Measurements from ENCODE around the gene LSP1.
"Not testable (repeated sequence)": the region's sequence is repeated elsewhere in the genome, so short reads cannot be mapped to it uniquely, and the experiment has no call there.

Gene LSP1

GRCh38 chr11:1879342-1879940 lies 26.6 kb downstream of the LSP1 start:
- DNase-seq: no peak

GRCh38 chr11:1879941-1880720 lies 27.2 kb downstream of the LSP1 start:
- no peak for DNase-seq

GRCh38 chr11:1880746-1881441 lies 28.0 kb downstream of the LSP1 start:
- no peak for DNase-seq

GRCh38 chr11:1881442-1882264 lies 28.8 kb downstream of the LSP1 start:
- peak in 1 of 2 donors; percentile 6 for DNase-seq

GRCh38 chr11:1882265-1883238 lies 29.7 kb downstream of the LSP1 start:
- DNase-seq: peak; percentile 43 to 47

- DNase-seq: no peak
Measured at GRCh38 chr11:1883346-1884302, 30.7 kb downstream of the LSP1 start.

- no peak for DNase-seq
Measured at GRCh38 chr11:1884303-1884700, 31.4 kb downstream of the LSP1 start.

GRCh38 chr11:1886551-1886950 lies 33.7 kb downstream of the LSP1 start:
- not testable (repeated sequence) for DNase-seq

GRCh38 chr11:1887451-1888346 lies 34.8 kb downstream of the LSP1 start:
- no peak for DNase-seq

- no peak for DNase-seq
Measured at GRCh38 chr11:1888347-1888753, 35.5 kb downstream of the LSP1 start.

- DNase-seq: no peak
Measured at GRCh38 chr11:1888811-1889210, 35.9 kb downstream of the LSP1 start.

GRCh38 chr11:1889224-1889930 lies 36.5 kb downstream of the LSP1 start:
- DNase-seq: peak in 1 of 2 donors; percentile 64

- peak in 1 of 2 donors; percentile 4 for DNase-seq
Measured at GRCh38 chr11:1889941-1890855, 37.3 kb downstream of the LSP1 start.

- peak in 1 of 2 donors; percentile 7 for DNase-seq
Measured at GRCh38 chr11:1890856-1891830, 38.3 kb downstream of the LSP1 start.

- no peak for DNase-seq
Measured at GRCh38 chr11:1891831-1892115, 38.9 kb downstream of the LSP1 start, which contains the start of gene PRR33. PRR33 (minus strand) TSS chr11:1891895; CDS start chr11:1890584, 1,311 bp downstream.

- no peak for DNase-seq
Measured at GRCh38 chr11:1892116-1892515, 39.2 kb downstream of the LSP1 start.
